Neural progenitor cell (in vitro differentiated cells): ENCODE measurements around the gene LPP. TPM values are rescaled to one million over a fixed set of nuclear protein-coding genes. Genes with fewer than 3 reads are reported as not detected.

Experiments used
- DNase-seq: peaks from one replicate; pipeline ENCODE4 v3.0.0-alpha.2; 2016; ENCODE audit warnings: low spot score
- H2AFZ ChIP-seq: fragments of 200-600 bp; sonication (generic); replicated peaks from 2 replicates; pipeline ENCODE4 v1.6.1; 2016; ENCODE audit warnings: antibody characterized with exemption
- H3F3A ChIP-seq: fragments of 200-600 bp; sonication (generic); 2 replicates; pipeline ENCODE4 v1.6.1; 2016; ENCODE audit warnings: antibody characterized with exemption, low read depth
- H3K27ac ChIP-seq: fragments of 200-600 bp; sonication (generic); 2 replicates; pipeline ENCODE4 v1.5.1; 2016; ENCODE audit warnings: mild to moderate bottlenecking
- H3K27me3 ChIP-seq: fragments of 200-600 bp; sonication (generic); 2 replicates; pipeline ENCODE4 v1.6.1; 2016; ENCODE audit warnings: mild to moderate bottlenecking, moderate library complexity
- H3K36me3 ChIP-seq: fragments of 200-600 bp; sonication (generic); 2 replicates; pipeline ENCODE4 v1.5.1; 2016
- H3K4me1 ChIP-seq: fragments of 200-600 bp; sonication (generic); 2 replicates; pipeline ENCODE4 v1.6.1; 2016; ENCODE audit warnings: mixed run types
- H3K4me2 ChIP-seq: fragments of 200-600 bp; sonication (generic); 2 replicates; pipeline ENCODE4 v1.6.1; 2016
- H3K4me3 ChIP-seq: fragments of 200-600 bp; sonication (generic); 2 replicates; pipeline ENCODE4 v1.5.1; 2016
- H3K79me2 ChIP-seq: fragments of 200-600 bp; sonication (generic); 2 replicates; pipeline ENCODE4 v1.6.1; 2016; ENCODE audit warnings: low read depth
- H3K9ac ChIP-seq: fragments of 200-600 bp; sonication (generic); 2 replicates; pipeline ENCODE4 v1.6.1; 2016
- H3K9me3 ChIP-seq: fragments of 200-600 bp; sonication (generic); 2 replicates; pipeline ENCODE4 v1.5.1; 2016; ENCODE audit warnings: low read depth
- H4K20me1 ChIP-seq: fragments of 200-600 bp; sonication (generic); 2 replicates; pipeline ENCODE4 v1.6.1; 2016; ENCODE audit warnings: low read depth
- H3K27ac Mint-ChIP-seq: 3 replicates; pipeline ENCODE4 v1.8.0; 2021; ENCODE audit warnings: mixed read lengths
- H3K27me3 Mint-ChIP-seq: 2 replicates; pipeline ENCODE4 v1.8.0; 2022; ENCODE audit warnings: low read depth, mild to moderate bottlenecking, inconsistent platforms, moderate library complexity, mixed read lengths; ENCODE audit not compliant: insufficient read depth
- H3K36me3 Mint-ChIP-seq: 3 replicates; pipeline ENCODE4 v1.8.0; 2021; ENCODE audit warnings: mixed read lengths
- H3K4me1 Mint-ChIP-seq: 3 replicates; pipeline ENCODE4 v1.8.0; 2021; ENCODE audit warnings: mixed read lengths
- H3K4me3 Mint-ChIP-seq: 3 replicates; pipeline ENCODE4 v1.8.0; 2021; ENCODE audit warnings: mild to moderate bottlenecking, moderate library complexity, mixed read lengths
- H3K9me3 Mint-ChIP-seq: 3 replicates; pipeline ENCODE4 v1.8.0; 2020; ENCODE audit warnings: mixed read lengths
- CTCF ChIP-seq: fragments of 200-600 bp; sonication (generic); IDR thresholded peaks from 2 replicates; pipeline ENCODE4 v1.5.1; 2017; ENCODE audit warnings: antibody characterized with exemption, mild to moderate bottlenecking
- EZH2 ChIP-seq: fragments of 200-600 bp; sonication (generic); IDR thresholded peaks from 2 replicates; pipeline ENCODE4 v1.6.1; 2017; ENCODE audit warnings: antibody characterized with exemption, mild to moderate bottlenecking, moderate library complexity
- EZH2phosphoT487 ChIP-seq: fragments of 200-600 bp; sonication (generic); IDR thresholded peaks from 2 replicates; pipeline ENCODE4 v1.6.1; 2017; ENCODE audit warnings: antibody characterized with exemption
- total RNA-seq: library from RNA; depleted of rRNA; stranded (reverse); fragments of >200 nt; gene quantifications from 2 replicates; pipeline ENCODE4 v1.2.3, GENCODE V29; 2015; ENCODE audit warnings: low replicate concordance

The LPP gene
- total RNA-seq, 1 donor from 2014 or later: 18.9 TPM

DNA sequence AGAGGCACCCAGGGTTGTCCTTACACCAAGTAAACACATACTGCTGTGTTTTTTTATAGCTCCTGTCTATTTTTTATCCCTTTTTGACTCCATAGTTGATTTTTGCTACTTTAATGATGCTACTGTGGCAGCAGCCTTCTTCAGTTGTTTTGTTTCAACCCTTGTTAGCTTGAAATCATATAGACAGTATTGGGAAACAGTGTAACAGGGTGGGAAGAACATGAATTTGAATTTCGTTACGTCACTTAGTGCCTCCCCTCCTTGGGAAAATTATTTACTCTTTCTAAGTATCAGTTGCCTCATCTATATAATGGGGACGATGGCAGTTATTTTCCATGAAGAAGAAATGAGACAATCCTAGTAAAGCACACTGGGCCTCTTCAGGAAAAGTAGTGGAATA, 608.0 kb downstream of the LPP start:
- Mint-ChIP-seq H3K27me3 (no peaks in the 10 kb centered on the region), H3K27ac (no peak overlapping the region), H3K9me3 (no peaks in the 10 kb centered on the region), H3K36me3 (no peaks in the 10 kb centered on the region), H3K4me3 (no peak overlapping the region), H3K4me1 (no peaks in the 10 kb centered on the region)
- Histone ChIP-seq H2AFZ (no peak overlapping the region), H3K4me1 (no peaks in the 10 kb centered on the region), H3K9ac (no peak overlapping the region), H3F3A (no peaks in the 10 kb centered on the region), H3K36me3 (no peaks in the 10 kb centered on the region), H4K20me1 (no peaks in the 10 kb centered on the region), H3K4me3 (no peak overlapping the region), H3K27me3 (no peaks in the 10 kb centered on the region), H3K27ac (no peak overlapping the region), H3K79me2 (no peaks in the 10 kb centered on the region), H3K9me3 (no peaks in the 10 kb centered on the region), H3K4me2 (no peak overlapping the region)
- TF ChIP-seq EZH2phosphoT487 (no peak), EZH2 (no peak), CTCF (no peak)
- no peak for DNase-seq

DNA sequence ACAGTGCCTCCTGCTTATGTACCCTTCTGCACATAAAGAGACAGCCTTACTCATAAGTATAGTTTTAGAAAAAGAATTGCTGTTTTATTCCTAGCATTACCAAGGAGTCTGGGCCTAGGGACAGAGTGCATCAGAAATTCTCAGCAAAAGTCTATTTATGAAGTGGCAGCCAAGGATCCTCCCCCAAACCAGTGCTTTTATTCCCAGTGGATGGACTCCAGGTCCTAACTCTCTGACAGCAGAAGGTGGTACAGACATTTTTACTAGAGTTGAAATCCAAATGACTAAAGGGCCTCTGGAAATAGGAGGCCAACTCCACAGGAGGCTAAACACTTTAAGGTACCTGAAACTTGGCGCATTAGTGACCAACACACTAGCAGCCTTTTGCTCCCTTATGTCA, 610.7 kb downstream of the LPP start:
- H3K9me3 Mint-ChIP-seq: no peaks in the 10 kb centered on the region
- peaks cover 5% of the 10 kb centered on the region for H3K4me1 Mint-ChIP-seq
- no peaks in the 10 kb centered on the region for H3K27me3 Mint-ChIP-seq
- Histone ChIP-seq H2AFZ (no peak overlapping the region), H3K9ac (no peak overlapping the region), H3K79me2 (no peaks in the 10 kb centered on the region), H3K27me3 (no peaks in the 10 kb centered on the region), H3K4me1 (peaks cover 8% of the 10 kb centered on the region), H3K4me2 (no peak overlapping the region), H3F3A (no peaks in the 10 kb centered on the region), H3K27ac (no peak overlapping the region), H3K36me3 (no peaks in the 10 kb centered on the region), H4K20me1 (no peaks in the 10 kb centered on the region), H3K9me3 (no peaks in the 10 kb centered on the region), H3K4me3 (no peak overlapping the region)
- no peak overlapping the region for H3K27ac Mint-ChIP-seq
- TF ChIP-seq EZH2phosphoT487 (no peak), CTCF (no peak), EZH2 (no peak)
- no peak overlapping the region for H3K4me3 Mint-ChIP-seq
- no peaks in the 10 kb centered on the region for H3K36me3 Mint-ChIP-seq
- DNase-seq: no peak

DNA sequence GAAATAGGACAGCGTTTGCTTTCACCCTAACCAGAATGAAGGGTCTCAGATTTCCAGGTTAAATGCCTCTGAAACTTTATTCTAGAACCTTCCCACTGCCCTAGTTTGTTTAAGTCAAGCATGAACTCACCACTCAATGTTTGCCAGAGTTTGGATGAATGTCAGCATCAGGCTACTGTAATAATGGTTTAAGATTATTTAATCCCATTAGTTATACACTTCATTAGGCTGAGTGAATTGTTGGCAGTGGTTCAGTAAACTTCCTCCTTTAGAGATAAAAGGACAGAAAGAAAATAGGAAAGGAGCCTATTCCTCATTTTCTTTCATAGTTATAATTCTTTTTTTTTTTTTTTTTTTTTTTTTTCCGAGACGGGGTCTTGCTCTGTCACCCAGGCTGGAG, 615.9 kb downstream of the LPP start:
- H3K9me3 ChIP-seq: no peaks in the 10 kb centered on the region
- H3K4me3 Mint-ChIP-seq: no peak overlapping the region
- no peaks in the 10 kb centered on the region for H3K9me3 Mint-ChIP-seq
- no peak overlapping the region for H3K4me3 ChIP-seq
- no peaks in the 10 kb centered on the region for H3K36me3 ChIP-seq
- H3K79me2 ChIP-seq: no peaks in the 10 kb centered on the region
- DNase-seq: peak; percentile 6
- no peaks in the 10 kb centered on the region for H3K27me3 Mint-ChIP-seq
- H2AFZ ChIP-seq: no peak overlapping the region
- no peak overlapping the region for H3K4me2 ChIP-seq
- no peaks in the 10 kb centered on the region for H3F3A ChIP-seq
- H4K20me1 ChIP-seq: no peaks in the 10 kb centered on the region
- H3K27ac Mint-ChIP-seq: no peak overlapping the region
- TF ChIP-seq EZH2phosphoT487 (no peak), CTCF (no peak), EZH2 (no peak)
- H3K4me1 Mint-ChIP-seq: peaks cover 5% of the 10 kb centered on the region
- H3K4me1 ChIP-seq: peaks cover 8% of the 10 kb centered on the region
- no peaks in the 10 kb centered on the region for H3K36me3 Mint-ChIP-seq
- H3K9ac ChIP-seq: no peak overlapping the region
- no peak overlapping the region for H3K27ac ChIP-seq
- H3K27me3 ChIP-seq: no peaks in the 10 kb centered on the region

DNA sequence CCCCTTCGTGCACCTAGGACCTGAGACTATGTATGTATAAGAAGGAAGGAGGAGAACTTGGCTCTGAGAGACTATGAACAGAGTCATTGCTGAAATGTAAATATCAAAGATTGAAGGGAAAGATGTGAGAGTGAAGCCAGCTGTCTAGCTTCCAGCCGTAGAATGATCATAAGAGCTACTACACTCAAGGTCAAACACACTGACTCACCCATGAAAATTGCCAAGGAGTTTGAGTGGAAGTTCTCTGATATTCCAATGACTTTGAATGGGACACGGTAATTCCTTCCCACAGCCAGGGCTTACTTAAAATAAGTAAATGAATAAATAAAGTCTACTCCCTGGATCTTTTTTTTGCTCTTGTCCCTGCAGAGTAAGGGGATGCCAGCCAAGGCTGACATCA, 618.9 kb downstream of the LPP start:
- Histone ChIP-seq H3K79me2 (no peaks in the 10 kb centered on the region), H4K20me1 (no peaks in the 10 kb centered on the region), H2AFZ (no peak overlapping the region), H3K4me2 (no peak overlapping the region), H3K9me3 (no peaks in the 10 kb centered on the region), H3K27ac (no peak overlapping the region), H3K27me3 (no peaks in the 10 kb centered on the region), H3K4me1 (peaks cover 17% of the 10 kb centered on the region), H3K4me3 (no peak overlapping the region), H3K36me3 (no peaks in the 10 kb centered on the region), H3F3A (no peaks in the 10 kb centered on the region), H3K9ac (no peak overlapping the region)
- no peak for DNase-seq
- Mint-ChIP-seq H3K36me3 (no peaks in the 10 kb centered on the region), H3K9me3 (no peaks in the 10 kb centered on the region), H3K4me1 (peaks cover 5% of the 10 kb centered on the region), H3K27me3 (no peaks in the 10 kb centered on the region), H3K27ac (no peak overlapping the region), H3K4me3 (no peak overlapping the region)
- TF ChIP-seq EZH2phosphoT487 (no peak), EZH2 (no peak), CTCF (no peak)
